HG03469 (cell line): ENCODE data around the gene SH2B3.
"Not testable (repeated sequence)": the region's sequence is repeated elsewhere in the genome, so short reads cannot be mapped to it uniquely, and the experiment has no call there.

Source experiments
- ATAC-seq: cut with Tn5 transposase; IDR thresholded peaks from one replicate; pipeline ENCODE4 v1.9.1; 2021; ENCODE audit warnings: mild to moderate bottlenecking, moderate library complexity, moderate number of reproducible peaks; ENCODE audit not compliant: unreplicated experiment

The SH2B3 gene

GRCh38 chr12:111405859-111406473 is at the start of gene SH2B3:
TSS of gene SH2B3 (plus strand) at chr12:111405923. CDS start at chr12:111418146, 12,223 bp downstream.
- no peak for ATAC-seq

- no peak for ATAC-seq
These were observed 46.4 kb upstream of the SH2B3 start for GRCh38 chr12:111359231-111359913.

GRCh38 chr12:111359914-111360276 is 45.8 kb upstream of the SH2B3 start:
- no peak for ATAC-seq

- ATAC-seq: no peak
These were observed 45.3 kb upstream of the SH2B3 start for GRCh38 chr12:111360325-111360930.

- ATAC-seq: no peak
These were observed 44.5 kb upstream of the SH2B3 start for GRCh38 chr12:111361073-111361716.

GRCh38 chr12:111361717-111362576 is 43.8 kb upstream of the SH2B3 start:
- ATAC-seq: no peak

- no peak for ATAC-seq
These were observed 42.8 kb upstream of the SH2B3 start for GRCh38 chr12:111362687-111363475.

- ATAC-seq: no peak
These were observed 42.1 kb upstream of the SH2B3 start for GRCh38 chr12:111363578-111363977.

GRCh38 chr12:111366075-111366474 is 39.6 kb upstream of the SH2B3 start:
- ATAC-seq: no peak

- no peak for ATAC-seq
These were observed 39.1 kb upstream of the SH2B3 start for GRCh38 chr12:111366583-111366982.

GRCh38 chr12:111367661-111368221 is 38.0 kb upstream of the SH2B3 start:
- ATAC-seq: no peak

- ATAC-seq: no peak
These were observed 37.4 kb upstream of the SH2B3 start for GRCh38 chr12:111368291-111368787.

GRCh38 chr12:111368788-111369495 is 36.8 kb upstream of the SH2B3 start, which contains the start of gene PHETA1:
TSS of gene PHETA1 (minus strand) at chr12:111369095. CDS start at chr12:111363427, 5,668 bp downstream.
- peak; percentile 84 for ATAC-seq

- ATAC-seq: no peak
These were observed 36.1 kb upstream of the SH2B3 start for GRCh38 chr12:111369496-111370220.

- not testable (repeated sequence) for ATAC-seq
These were observed 32.5 kb upstream of the SH2B3 start for GRCh38 chr12:111373231-111373630.

- no peak for ATAC-seq
These were observed 28.3 kb upstream of the SH2B3 start for GRCh38 chr12:111377440-111377839.

GRCh38 chr12:111379942-111380554 is 25.7 kb upstream of the SH2B3 start:
- no peak for ATAC-seq

GRCh38 chr12:111384596-111384995 is 21.1 kb upstream of the SH2B3 start:
- no peak for ATAC-seq
